K562 treated with DMSO at 1 percent for 4 hours (cell line): ENCODE measurements around the gene FCGR2B. TPM values are rescaled to one million over a fixed set of nuclear protein-coding genes. Genes with fewer than 3 reads are reported as not detected.

ENCODE experiments used
- total RNA-seq: library from RNA; unstranded; fragments of 300-600 nt; gene quantifications from 2 replicates; pipeline ENCODE4 v1.2.3, GENCODE V29; 2022; ENCODE audit not compliant: insufficient read depth

Gene FCGR2B
- total RNA-seq = 10.1 and 14.7 TPM in 2 replicates

DNA sequence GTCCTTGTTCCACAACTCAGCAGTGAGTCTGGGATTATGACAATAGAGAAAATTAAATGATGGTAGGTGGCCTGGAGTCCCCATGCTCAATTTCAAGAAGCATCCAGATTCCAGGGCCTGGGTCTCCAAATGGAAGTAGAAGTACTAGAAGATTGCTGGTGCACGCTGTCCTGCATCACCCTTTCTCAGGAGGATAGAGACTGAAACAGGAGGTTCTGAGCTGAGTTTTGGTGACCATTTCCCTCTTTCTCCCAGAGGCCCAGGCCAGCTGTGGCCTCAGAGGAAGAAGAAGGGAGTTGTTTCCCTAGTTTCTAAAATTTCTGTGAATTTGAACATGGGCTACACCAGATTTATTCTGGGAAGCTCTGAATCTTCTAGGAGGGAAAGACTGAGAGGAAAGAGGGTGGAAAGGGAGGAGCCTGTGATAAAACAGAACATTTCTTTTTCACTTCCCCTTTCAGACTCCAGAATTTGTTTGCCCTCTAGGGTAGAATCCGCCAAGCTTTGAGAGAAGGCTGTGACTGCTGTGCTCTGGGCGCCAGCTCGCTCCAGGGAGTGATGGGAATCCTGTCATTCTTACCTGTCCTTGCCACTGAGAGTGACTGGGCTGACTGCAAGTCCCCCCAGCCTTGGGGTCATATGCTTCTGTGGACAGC, at the start of gene FCGR2B:
FCGR2B (plus strand) TSS at position 460 of the 656 bp plus-strand sequence; CDS start at position 559, 99 bp downstream.

DNA sequence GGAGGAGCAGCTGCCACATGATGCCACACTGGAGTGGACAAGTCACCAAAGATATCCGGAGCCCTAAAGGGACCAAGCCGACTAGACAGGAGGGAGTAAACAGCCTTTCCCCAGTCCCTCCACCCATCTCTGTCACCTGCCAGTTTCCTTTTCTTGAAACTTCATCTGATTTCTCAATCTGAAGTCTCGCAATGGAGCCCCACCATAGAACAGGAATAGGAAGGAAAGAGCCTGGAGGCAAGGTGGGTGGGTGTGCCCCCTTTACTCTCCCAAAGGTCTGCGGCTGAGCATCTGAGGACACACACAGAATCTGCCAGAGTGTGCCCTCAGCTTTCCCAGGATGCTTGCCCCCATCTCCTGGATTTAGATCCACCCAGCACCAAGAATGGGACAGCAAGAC, 31.9 kb upstream of the FCGR2B start, which contains the start of gene FCGR3B:
FCGR3B (minus strand) TSS at position 101 of the 400 bp plus-strand sequence; CDS start at position 19, 82 bp downstream.

DNA sequence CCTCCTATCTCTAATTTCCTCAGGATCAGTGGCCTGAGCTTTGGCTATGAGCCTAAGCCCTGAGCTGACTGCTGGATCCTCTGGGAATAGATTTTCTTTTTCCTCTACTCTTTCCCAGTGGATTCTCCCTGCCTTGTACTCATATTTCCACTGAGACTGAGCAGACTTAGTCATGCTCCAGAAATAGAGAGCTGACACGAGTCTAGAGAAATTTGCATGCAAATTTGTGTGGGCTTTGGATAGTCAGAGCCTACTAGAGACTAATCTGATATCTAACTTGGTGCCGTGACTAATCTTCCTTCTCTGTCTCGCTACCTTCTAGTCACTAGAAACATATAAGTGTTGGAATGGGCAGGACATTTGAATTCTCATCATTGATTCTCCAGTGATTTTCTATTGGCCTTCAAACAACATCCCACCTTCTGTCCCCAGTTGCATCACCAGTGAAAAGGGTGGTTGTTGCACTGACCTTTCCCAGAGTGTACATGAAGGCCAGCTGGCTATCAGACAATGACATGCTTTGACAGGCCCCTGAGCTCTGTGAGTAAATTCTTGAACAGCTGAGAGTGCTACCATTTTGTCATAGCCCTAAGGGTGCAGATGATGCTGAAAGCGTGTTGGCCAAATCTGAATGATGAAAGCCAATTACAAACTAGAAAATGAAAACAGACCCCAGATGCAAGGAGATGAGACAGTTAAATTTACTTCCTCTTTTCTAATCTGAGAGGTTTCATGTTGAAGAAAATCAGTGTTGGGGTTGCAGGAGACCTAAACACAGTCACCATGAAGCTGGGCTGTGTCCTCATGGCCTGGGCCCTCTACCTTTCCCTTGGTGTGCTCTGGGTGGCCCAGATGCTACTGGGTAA, 43.8 kb downstream of the FCGR2B start, which contains the start of gene FCRLA:
FCRLA (plus strand) TSS at position 748 of the 866 bp plus-strand sequence; CDS start at position 784, 36 bp downstream.

DNA sequence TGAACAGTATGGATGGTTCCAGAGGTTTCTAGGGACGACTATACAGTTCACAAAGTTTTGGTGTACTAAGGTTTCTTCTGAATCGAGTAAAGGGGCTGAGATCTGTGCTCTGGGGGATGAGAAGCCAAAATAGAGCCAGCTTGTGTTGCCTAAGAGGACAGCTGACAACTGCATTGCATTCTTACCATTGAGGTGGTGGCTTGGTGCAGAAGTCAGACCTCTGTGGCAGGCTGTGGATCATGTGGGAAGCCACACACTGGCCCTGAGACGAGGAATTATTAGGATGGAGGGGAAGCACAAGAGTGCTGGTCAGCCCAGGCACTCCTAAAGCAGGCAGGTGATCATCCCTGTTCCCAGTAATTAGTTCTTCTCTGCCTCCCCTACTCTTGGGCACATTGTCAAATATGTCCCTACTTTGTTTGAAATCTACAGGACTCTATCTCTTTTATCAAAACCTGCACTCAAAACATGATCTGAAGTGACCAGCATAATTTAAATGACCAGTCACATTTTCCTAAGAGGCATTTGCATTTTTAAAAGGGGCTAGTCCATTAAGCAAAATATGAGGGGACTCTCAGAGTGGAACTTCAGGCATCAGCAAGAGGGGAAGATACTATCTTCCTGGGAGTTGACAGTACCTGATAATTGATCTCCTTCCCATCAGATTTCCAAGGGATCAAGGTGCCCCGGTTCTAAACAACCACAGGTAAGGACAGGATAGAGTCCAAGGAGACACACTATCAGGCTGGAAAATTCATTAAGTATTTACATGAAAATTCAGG, 58.2 kb downstream of the FCGR2B start, which contains the start of gene FCRLB:
FCRLB (plus strand) TSS at position 589 of the 782 bp plus-strand sequence. CDS start 1,129 bp downstream, outside the sequence.

Other genes starting within 250 kb of the FCGR2B start
- 70.3 and 85.1 TPM in 2 replicates for gene FCGR2A, start 157.7 kb upstream of the FCGR2B start, total RNA-seq
- gene HSPA6, start 138.6 kb upstream of the FCGR2B start, total RNA-seq = 8.0 and 8.7 TPM in 2 replicates
- gene FCGR3A, start 113.3 kb upstream of the FCGR2B start, total RNA-seq = not detected in 2 replicates
- not detected in 2 replicates for gene FCGR3B, start 32.0 kb upstream of the FCGR2B start, total RNA-seq
- gene FCRLA, start 44.1 kb downstream of the FCGR2B start, total RNA-seq = 5.3 and 17.7 TPM in 2 replicates
- gene FCRLB, start 58.4 kb downstream of the FCGR2B start, total RNA-seq = 1.5 and 4.3 TPM in 2 replicates
- gene DUSP12, start 86.6 kb downstream of the FCGR2B start, total RNA-seq = 32.9 and 39.8 TPM in 2 replicates
- gene ATF6, start 103.2 kb downstream of the FCGR2B start, total RNA-seq = 20.7 and 20.8 TPM in 2 replicates